GM19395 (cell line): ENCODE measurements around the gene PCGF2.
A peak's percentile ranks its signal among the peaks of the same experiment; 100 is the strongest.

Experiments
- ATAC-seq: cut with Tn5 transposase; IDR thresholded peaks from one replicate; pipeline ENCODE4 v1.9.1; 2021; ENCODE audit warnings: mild to moderate bottlenecking, moderate library complexity; ENCODE audit not compliant: unreplicated experiment

PCGF2 gene

GRCh38 chr17:38751808-38752307, 3.7 kb upstream of the PCGF2 start:
- peak; percentile 31 for ATAC-seq

- ATAC-seq = no peak
Observed at GRCh38 chr17:38751144-38751807, 3.1 kb upstream of the PCGF2 start.

GRCh38 chr17:38750312-38751121, 2.4 kb upstream of the PCGF2 start:
- no peak for ATAC-seq

- ATAC-seq = no peak
Observed at GRCh38 chr17:38750044-38750311, 1.8 kb upstream of the PCGF2 start.

GRCh38 chr17:38749223-38750043, 1.3 kb upstream of the PCGF2 start:
- no peak for ATAC-seq

GRCh38 chr17:38748892-38749222, 721 bp upstream of the PCGF2 start:
- no peak for ATAC-seq

- no peak for ATAC-seq
Observed at GRCh38 chr17:38747463-38748148, 530 bp downstream of the PCGF2 start.

- no peak for ATAC-seq
Observed at GRCh38 chr17:38746849-38747462, 1.2 kb downstream of the PCGF2 start.

- ATAC-seq = no peak
Observed at GRCh38 chr17:38746004-38746848, 1.9 kb downstream of the PCGF2 start.

GRCh38 chr17:38745545-38745944, 2.6 kb downstream of the PCGF2 start:
- ATAC-seq = no peak

GRCh38 chr17:38743556-38744171, 4.5 kb downstream of the PCGF2 start:
- ATAC-seq = no peak

- ATAC-seq = no peak
Observed at GRCh38 chr17:38742411-38743308, 5.5 kb downstream of the PCGF2 start.

GRCh38 chr17:38741921-38742410, 6.2 kb downstream of the PCGF2 start:
- ATAC-seq = no peak

- ATAC-seq = no peak
Observed at GRCh38 chr17:38741461-38741860, 6.7 kb downstream of the PCGF2 start.

- no peak for ATAC-seq
Observed at GRCh38 chr17:38740806-38741205, 7.3 kb downstream of the PCGF2 start.

GRCh38 chr17:38740044-38740443, 8.1 kb downstream of the PCGF2 start:
- no peak for ATAC-seq

GRCh38 chr17:38739305-38739704, 8.8 kb downstream of the PCGF2 start:
- ATAC-seq = no peak

GRCh38 chr17:38738686-38739085, 9.4 kb downstream of the PCGF2 start:
- ATAC-seq = no peak
